WI38 (cell line): ENCODE measurements around the gene JOSD2.
A peak's percentile ranks its signal among the peaks of the same experiment; 100 is the strongest.

ENCODE experiments used
- H3K4me3 ChIP-seq: 2 replicates; pipeline ENCODE4 v1.5.1; 2011; ENCODE audit warnings: low read depth, mild to moderate bottlenecking, control low read depth, low read length
- TF ChIP-seq, protein P1 (sequence below): IDR thresholded peaks from 2 replicates; pipeline ENCODE4 v1.5.1; 2012; ENCODE audit warnings: low read depth, mild to moderate bottlenecking, control low read depth, low read length

JOSD2 gene

DNA sequence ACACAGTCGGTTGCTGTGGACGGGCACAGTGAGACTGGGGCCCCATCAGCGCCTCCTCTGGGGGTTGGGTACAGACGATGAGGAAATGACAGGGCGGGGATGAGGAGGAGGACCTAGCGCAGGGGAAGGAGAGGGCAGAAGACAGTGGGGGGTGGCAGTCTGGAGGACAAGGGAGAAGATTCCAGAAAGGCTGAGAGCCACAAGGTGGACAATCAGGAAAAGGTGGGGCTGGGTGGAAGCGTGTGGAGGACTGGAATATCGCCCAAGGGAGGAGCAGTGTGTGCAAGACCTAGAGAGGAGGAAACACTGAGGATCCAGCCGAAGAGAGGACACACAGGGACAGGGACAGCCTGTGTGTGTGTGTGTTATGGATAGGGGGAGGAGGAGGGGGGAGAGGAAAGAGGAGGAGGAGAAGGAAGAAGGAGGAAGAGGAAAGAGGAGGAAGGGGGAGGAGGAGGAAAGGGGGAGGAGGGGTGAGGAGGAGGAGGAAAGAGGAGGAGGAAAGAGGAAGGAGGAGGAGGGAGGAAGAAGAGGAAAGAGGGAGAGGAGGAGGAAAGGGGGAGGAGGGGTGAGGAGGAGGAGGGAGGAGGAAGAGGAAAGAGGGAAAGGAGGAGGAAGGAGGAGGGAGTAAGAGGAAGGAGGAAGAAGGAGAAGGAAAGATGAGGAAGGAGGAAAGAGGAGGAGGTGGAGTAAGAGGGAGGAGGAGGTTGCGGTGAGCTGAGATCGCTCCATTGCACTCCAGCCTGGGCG lies 18.5 kb downstream of the JOSD2 start:
- H3K4me3 ChIP-seq, result no peak overlapping the region

DNA sequence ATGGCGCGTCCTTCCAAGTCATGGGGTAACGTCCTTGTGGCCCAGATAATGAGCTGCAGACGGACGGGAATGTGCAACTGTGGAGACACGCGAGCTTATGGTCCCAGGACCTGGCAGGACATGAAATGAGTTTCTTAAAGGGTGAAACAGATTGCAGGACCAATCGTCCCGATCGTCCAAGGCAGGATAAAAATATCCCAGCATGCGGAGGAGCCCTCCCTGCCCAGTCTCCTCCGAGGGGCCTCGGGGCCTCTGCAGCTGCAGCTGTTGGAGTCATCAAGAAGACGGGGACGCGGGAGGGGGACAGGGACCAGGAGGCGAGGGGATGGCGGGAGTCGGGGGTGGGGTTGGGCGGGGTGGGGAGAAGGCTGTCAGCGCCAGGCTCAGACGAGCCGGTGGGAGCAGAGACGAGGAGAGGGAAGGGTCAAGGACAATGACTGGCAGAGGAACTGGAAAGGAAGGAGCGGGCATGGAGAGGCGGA lies 20.0 kb downstream of the JOSD2 start:
- TF ChIP-seq, protein P1, sequence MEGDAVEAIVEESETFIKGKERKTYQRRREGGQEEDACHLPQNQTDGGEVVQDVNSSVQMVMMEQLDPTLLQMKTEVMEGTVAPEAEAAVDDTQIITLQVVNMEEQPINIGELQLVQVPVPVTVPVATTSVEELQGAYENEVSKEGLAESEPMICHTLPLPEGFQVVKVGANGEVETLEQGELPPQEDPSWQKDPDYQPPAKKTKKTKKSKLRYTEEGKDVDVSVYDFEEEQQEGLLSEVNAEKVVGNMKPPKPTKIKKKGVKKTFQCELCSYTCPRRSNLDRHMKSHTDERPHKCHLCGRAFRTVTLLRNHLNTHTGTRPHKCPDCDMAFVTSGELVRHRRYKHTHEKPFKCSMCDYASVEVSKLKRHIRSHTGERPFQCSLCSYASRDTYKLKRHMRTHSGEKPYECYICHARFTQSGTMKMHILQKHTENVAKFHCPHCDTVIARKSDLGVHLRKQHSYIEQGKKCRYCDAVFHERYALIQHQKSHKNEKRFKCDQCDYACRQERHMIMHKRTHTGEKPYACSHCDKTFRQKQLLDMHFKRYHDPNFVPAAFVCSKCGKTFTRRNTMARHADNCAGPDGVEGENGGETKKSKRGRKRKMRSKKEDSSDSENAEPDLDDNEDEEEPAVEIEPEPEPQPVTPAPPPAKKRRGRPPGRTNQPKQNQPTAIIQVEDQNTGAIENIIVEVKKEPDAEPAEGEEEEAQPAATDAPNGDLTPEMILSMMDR, result no peak
- no peak overlapping the region for H3K4me3 ChIP-seq

More for the DNA sequence above, 18.5 kb downstream of the JOSD2 start:
- TF ChIP-seq, protein P1, result no peak

GRCh38 chr19:50490411-50490811 lies 20.6 kb downstream of the JOSD2 start:
- no peak overlapping the region for H3K4me3 ChIP-seq
- TF ChIP-seq, protein P1, result no peak

GRCh38 chr19:50489461-50490011 lies 21.5 kb downstream of the JOSD2 start:
- TF ChIP-seq, protein P1, result no peak
- H3K4me3 ChIP-seq, result no peak overlapping the region

- TF ChIP-seq, protein P1, result no peak
These were observed 22.4 kb downstream of the JOSD2 start for GRCh38 chr19:50488389-50489194.

DNA sequence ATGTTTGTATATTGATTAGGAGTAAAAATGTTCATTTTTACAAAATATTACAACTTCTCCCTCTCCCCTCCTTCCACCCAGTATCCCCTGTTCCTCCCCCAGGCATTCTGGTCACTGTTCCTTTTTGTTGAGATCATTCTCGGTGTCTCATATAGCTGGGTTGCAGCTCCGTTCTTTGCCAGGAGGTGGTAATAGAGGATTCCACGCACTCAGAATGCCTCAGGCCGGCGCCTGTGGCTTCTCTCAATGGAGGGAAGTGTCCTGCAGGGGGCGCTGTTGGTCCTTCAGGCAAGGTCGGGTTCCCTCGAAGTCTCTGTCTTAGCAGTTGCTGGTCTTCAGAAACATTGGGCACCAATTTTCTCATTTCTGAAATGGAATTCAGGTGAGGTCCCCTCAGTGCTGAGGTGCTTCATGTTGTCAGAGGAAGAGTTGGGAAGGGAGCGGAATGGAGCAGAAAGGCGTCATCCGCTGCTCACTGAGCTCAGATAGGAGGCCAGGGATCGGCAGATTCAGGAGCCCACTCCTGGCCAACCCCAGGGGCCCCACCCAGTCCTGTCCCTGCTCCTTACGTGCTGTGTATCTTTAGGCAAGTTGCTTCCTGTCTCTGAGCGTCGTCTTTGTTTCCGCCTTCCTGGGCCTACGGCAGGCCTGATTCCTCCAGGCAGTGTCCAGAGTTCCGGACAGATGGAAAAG lies 24.0 kb downstream of the JOSD2 start:
- H3K4me3 ChIP-seq, result no peak overlapping the region
- TF ChIP-seq, protein P1, result peak; percentile 17; the same call in 1 of the 2 replicates

More at GRCh38 chr19:50488389-50489194, 22.4 kb downstream of the JOSD2 start:
- H3K4me3 ChIP-seq, result no peak overlapping the region
